GM13976 (cell line): ENCODE results near the gene TALDO1.

Source experiments
- DNase-seq: peaks from one replicate; pipeline ENCODE4 v3.0.0; 2012; ENCODE audit warnings: low spot score
- in situ Hi-C: fragments of 300-500 bp; cut with MboI; formaldehyde crosslinking; loops from one replicate; pipeline ENCODE4 v1.12.0; 2022; ENCODE audit warnings: low sequenced_read_pairs, mixed read lengths, inconsistent platforms; ENCODE audit not compliant: unreplicated experiment
- TF ChIP-seq, protein P1 (sequence below): IDR thresholded peaks from 2 replicates; pipeline ENCODE4 v1.5.1; 2012; ENCODE audit warnings: borderline replicate concordance, mild to moderate bottlenecking; ENCODE audit not compliant: insufficient read depth; ENCODE audit errors: extremely low read depth, missing control alignments, control extremely low read depth

TALDO1 gene

DNA sequence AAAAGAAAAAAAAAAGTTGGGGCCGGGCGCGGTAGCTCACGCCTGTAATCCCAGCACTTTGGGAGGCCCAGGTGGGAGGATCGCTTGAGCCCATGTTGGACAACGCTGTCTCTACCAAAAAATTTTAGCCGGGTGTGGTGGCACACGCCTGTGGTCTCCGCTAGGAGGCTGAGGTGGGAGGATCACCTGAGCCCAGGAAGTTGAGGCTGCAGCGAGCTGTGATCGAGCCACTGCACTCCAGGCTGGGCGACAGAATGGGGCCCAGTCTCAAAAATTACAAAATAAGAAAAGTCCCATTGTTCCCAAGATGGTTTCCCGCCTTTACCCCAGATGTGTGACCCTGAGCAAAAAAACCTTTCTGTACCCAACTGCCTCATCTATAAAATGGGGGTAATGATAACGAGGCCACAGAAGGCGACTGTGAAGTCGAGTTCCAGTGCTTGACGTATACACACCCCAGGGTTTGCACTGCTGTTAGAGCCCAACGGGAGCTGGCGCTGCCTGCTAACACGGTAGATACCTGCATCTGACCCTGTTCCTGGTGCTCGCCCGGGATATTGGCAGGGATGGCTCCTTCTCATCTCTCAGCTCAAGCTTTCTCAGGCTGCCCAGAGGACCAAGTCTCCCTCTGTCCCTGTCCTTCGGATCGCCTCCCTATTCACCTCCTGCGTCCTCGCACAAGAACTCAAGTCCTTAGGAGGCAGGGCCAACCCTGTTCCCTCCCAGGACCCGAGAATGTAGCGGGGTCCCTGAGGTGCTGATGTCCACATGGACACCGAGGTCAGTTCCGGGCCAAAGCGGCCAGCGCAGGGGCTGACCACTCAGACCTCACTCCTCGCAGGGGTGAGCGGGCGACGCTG, 61.4 kb downstream of the TALDO1 start:
- TF ChIP-seq, protein P1, sequence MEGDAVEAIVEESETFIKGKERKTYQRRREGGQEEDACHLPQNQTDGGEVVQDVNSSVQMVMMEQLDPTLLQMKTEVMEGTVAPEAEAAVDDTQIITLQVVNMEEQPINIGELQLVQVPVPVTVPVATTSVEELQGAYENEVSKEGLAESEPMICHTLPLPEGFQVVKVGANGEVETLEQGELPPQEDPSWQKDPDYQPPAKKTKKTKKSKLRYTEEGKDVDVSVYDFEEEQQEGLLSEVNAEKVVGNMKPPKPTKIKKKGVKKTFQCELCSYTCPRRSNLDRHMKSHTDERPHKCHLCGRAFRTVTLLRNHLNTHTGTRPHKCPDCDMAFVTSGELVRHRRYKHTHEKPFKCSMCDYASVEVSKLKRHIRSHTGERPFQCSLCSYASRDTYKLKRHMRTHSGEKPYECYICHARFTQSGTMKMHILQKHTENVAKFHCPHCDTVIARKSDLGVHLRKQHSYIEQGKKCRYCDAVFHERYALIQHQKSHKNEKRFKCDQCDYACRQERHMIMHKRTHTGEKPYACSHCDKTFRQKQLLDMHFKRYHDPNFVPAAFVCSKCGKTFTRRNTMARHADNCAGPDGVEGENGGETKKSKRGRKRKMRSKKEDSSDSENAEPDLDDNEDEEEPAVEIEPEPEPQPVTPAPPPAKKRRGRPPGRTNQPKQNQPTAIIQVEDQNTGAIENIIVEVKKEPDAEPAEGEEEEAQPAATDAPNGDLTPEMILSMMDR = no peak
- DNase-seq = no peak
- in situ Hi-C loops = no loop called here

DNA sequence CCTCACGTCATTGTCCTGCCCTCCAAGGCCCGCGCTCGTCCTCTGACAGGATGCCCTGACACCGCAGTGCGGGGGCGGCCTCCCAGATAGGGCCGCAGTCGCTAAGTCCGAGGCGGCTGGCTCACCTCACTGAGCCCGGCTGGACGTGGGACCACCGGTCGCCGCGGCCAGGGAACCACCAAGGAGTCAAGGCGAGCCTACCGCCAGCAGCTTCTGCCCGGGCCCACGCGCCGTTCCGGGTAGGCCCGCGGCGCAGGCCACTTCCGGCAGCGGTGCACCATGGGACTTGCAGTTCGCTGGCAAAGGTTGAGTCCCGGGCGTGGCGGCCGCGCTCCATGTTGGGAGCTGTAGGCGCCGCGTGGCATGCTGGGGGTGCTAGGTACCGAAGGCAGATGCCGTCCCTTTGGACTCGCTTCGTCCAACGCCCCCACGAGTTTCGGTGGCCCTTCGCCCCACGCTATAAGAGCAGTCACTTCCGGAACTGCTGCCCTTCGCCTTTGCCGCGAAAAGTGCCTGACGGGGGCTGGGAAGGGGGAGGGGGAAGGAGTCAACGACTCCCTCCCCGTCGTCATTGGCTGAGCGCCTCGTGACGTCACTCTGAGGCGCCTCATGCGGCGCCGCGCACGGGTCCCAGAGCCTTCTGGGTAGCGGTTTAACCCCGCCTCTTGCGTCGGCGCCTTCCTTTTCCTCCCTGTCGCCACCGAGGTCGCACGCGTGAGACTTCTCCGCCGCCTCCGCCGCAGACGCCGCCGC, 62.2 kb downstream of the TALDO1 start, which contains the start of gene RPLP2:
TSS of gene RPLP2 (plus strand) at position 681 of the 753 bp plus-strand sequence. CDS start 268 bp downstream, outside the sequence.
- TF ChIP-seq, protein P1 = no peak
- in situ Hi-C loops = no loop called here
- DNase-seq = peak; percentile 98

DNA sequence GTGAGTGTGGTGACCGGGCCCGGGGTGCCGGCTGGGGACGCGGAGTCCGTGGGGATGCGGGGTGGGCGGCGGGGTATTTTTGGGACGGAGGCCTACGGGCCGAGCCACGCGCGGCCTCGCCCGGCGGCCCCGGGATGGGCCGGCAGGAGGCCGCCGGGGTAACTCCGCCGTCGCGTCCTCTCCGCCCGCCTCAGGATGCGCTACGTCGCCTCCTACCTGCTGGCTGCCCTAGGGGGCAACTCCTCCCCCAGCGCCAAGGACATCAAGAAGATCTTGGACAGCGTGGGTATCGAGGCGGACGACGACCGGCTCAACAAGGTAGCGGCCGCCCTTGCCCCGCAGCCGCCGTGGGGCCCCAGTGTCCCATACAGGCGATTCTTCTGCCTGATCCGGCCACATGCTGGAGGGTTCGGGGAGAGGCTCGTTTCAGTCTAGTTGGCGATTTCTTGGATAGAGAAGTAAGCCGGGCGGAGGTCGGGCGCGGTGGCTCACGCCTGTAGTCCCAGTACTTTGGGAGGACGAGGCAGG, 62.8 kb downstream of the TALDO1 start:
- in situ Hi-C loops = no loop called here
- TF ChIP-seq, protein P1 = no peak
- no peak for DNase-seq

DNA sequence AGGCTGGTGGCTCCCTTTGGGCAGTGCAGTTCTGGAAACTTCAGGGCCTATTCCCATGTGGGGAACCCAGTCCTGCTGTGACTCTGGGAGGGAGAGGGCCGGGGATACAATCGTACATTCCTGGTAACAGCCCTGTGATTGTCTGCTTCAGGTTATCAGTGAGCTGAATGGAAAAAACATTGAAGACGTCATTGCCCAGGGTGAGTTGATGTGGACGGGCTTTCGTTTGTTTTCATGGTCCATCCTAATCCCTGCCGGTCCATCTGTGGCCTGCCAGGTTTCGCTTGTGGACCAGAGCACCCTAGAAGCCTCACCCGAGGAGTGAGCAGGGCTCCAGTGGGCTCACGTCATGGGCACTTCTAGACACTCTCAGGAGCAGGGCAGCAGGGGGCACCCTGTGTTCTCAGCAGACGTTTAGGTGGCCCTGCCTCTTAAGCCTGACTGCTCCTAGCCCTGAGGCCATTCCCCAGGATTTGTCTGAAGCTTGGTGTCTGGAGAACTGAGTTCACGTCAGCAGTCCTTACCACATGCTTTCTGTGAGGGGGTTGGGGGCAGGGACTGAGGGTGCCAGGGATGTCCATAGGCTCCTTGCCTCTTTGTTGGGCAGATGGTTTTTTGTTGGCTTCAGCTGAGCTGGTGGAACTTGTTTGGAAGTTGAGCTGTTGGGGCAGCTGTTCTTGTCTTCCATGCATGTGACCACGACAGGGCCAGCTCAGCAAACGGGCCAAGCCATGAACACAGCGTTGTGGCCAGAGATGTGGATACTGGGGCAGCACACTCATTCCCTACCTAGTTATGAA, 64.4 kb downstream of the TALDO1 start:
- in situ Hi-C loops = no loop called here
- no peak for DNase-seq
- TF ChIP-seq, protein P1 = peak; percentile 13

DNA sequence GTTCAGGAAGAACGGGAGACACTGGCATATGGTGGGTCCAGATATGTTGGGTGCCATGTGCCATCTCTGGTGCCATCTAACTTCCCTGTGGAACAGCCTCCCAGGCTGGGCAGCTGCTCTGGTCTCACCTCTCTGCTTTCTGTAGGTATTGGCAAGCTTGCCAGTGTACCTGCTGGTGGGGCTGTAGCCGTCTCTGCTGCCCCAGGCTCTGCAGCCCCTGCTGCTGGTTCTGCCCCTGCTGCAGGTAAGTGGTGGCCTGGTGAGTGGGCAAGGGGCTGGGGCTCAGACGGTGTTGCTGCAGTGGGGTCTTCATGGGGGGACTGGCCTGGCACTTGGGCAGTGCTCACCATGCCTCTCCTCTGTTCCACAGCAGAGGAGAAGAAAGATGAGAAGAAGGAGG, 65.1 kb downstream of the TALDO1 start:
- DNase-seq = no peak
- in situ Hi-C loops = no loop called here
- TF ChIP-seq, protein P1 = no peak

DNA sequence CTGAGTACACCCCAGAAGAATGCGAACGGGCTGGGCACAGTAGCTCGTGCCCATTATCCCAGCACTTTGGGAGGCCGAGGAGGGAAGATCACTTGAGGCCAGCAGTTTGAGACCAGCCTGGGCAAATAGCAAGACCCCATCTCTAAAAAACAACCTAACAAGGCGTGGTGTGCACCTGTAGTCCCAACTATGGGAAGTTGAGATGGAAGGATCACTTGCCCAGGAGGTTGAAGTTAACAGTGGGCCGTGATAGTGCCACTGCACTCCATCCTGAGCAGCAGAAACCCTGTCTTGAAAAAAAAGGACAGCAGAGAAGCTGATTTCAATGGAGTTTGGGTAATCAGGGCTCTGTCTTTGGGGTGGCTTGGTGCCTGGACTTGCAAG, 65.8 kb downstream of the TALDO1 start:
- TF ChIP-seq, protein P1 = no peak
- in situ Hi-C loops = no loop called here
- no peak for DNase-seq
